Prostate gland (tissue), 2 donors: ENCODE measurements around the gene GTF3A. TPM values are rescaled to one million over a fixed set of nuclear protein-coding genes. Genes with fewer than 3 reads are reported as not detected.

ENCODE experiments used
- DNase-seq: peaks from one replicate; pipeline ENCODE4 v3.0.0-alpha.2; 2019; ENCODE audit warnings: low spot score
- H3K27ac ChIP-seq, 2 donors: fragments of 200-600 bp; sonication (generic); 2 replicates each; pipeline ENCODE4 v1.5.1; 2017 to 2019
- H3K27me3 ChIP-seq: fragments of 200-600 bp; sonication (generic); replicated peaks from 2 replicates; pipeline ENCODE4 v1.5.1; 2019; ENCODE audit not compliant: insufficient read depth
- H3K36me3 ChIP-seq, 2 donors: fragments of 200-600 bp; sonication (generic); 1 replicate in 1 of 2; 2 replicates in 1 of 2; pipeline versions ENCODE4 v1.5.1 to v1.8.1; 2017 to 2019
- H3K4me1 ChIP-seq: fragments of 200-600 bp; sonication (generic); replicated peaks from 2 replicates; pipeline ENCODE4 v1.5.1; 2019
- H3K4me3 ChIP-seq, 2 donors: fragments of 200-600 bp; sonication (generic); 2 replicates each; pipeline ENCODE4 v1.5.1; 2017 to 2019
- H3K9me3 ChIP-seq: fragments of 200-600 bp; sonication (generic); 2 replicates; pipeline ENCODE4 v1.5.1; 2017
- POLR2A ChIP-seq: fragments of 450-650 bp; IDR thresholded peaks from one replicate; pipeline ENCODE4 v1.6.1; 2016; ENCODE audit warnings: antibody characterized with exemption, mild to moderate bottlenecking
- POLR2AphosphoS5 ChIP-seq: sonication (generic); formaldehyde crosslinking; IDR thresholded peaks from one replicate; pipeline ENCODE4 v1.6.1; 2017; ENCODE audit warnings: antibody characterized with exemption
- WGBS: methylation state at CpG from one replicate; pipeline ENCODE4 v1.1.5; 2018; 5-methylcytosine and 5-hydroxymethylcytosine counted together
- intact Hi-C: fragments of 100-400 bp; cut with DNase I; formaldehyde crosslinking; loops from one replicate; pipeline ENCODE4 v1.14.2; 2022
- total RNA-seq, 2 donors: library from RNA; depleted of rRNA; stranded (reverse); fragments of >200 nt; gene quantifications; one replicate each; pipeline ENCODE4 v1.1.0, GENCODE V29; 2016
- TF ChIP-seq, protein P1 (sequence below), 4 experiments: fragments of 200-600 bp in 2 of 4; fragments of 450-650 bp in 2 of 4; sonication (generic) in 2 of 4; IDR thresholded peaks; 1 replicate in 3 of 4; 2 replicates in 1 of 4; pipeline ENCODE4 v1.5.1; 2016 to 2019; ENCODE audit warnings: antibody characterized with exemption in 4 of 4, mild to moderate bottlenecking in 2 of 4, moderate library complexity in 2 of 4

Gene GTF3A
- total RNA-seq, result 100 to 1,000 TPM in 1 of 2 donors, 10 to 100 TPM in 1; 95.0 to 142 TPM

DNA sequence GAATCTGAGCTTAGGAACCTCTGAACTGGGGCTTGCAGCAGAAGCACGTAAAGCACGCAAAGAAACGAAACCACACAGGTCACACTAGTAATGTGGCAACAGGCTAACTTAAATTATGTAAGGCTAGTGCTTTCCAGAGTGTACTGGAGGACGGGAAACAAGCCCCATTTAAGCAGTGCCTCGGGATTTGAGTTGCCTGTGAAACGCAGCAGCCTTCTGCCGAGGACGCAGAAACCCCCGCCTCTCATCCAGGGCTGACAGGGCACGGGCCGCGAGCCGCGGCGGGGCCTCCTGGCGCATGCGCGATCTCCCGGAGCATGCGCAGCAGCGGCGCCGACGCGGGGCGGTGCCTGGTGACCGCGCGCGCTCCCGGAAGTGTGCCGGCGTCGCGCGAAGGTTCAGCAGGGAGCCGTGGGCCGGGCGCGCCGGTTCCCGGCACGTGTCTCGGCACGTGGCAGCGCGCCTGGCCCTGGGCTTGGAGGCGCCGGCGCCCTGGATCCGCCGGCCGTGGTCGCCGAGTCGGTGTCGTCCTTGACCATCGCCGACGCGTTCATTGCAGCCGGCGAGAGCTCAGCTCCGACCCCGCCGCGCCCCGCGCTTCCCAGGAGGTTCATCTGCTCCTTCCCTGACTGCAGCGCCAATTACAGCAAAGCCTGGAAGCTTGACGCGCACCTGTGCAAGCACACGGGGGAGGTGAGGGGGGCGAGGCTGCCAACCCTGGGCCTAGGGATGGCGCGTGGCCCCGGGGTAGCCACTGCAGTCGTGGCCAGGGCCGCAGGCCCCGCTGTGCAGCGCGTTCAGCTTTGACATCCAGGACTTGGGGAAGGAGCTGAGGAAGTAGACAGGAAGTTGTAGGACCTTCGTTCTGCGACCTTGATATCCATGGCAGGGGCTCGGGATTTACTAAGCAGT, at the start of gene GTF3A:
TSS of gene GTF3A (plus strand) at position 374 of the 912 bp plus-strand sequence.
- Histone ChIP-seq H3K4me3 (peak within 1 kb of the TSS; percentile 54 to 60), H3K27ac (peak within 1 kb of the TSS; percentile 86 to 87), H3K4me1 (peaks cover 6% of the 10 kb centered on the region), H3K36me3 (no peaks in the 10 kb centered on the region), H3K9me3 (no peaks in the 10 kb centered on the region), H3K27me3 (no peaks in the 10 kb centered on the region)
- TF ChIP-seq, protein P1, sequence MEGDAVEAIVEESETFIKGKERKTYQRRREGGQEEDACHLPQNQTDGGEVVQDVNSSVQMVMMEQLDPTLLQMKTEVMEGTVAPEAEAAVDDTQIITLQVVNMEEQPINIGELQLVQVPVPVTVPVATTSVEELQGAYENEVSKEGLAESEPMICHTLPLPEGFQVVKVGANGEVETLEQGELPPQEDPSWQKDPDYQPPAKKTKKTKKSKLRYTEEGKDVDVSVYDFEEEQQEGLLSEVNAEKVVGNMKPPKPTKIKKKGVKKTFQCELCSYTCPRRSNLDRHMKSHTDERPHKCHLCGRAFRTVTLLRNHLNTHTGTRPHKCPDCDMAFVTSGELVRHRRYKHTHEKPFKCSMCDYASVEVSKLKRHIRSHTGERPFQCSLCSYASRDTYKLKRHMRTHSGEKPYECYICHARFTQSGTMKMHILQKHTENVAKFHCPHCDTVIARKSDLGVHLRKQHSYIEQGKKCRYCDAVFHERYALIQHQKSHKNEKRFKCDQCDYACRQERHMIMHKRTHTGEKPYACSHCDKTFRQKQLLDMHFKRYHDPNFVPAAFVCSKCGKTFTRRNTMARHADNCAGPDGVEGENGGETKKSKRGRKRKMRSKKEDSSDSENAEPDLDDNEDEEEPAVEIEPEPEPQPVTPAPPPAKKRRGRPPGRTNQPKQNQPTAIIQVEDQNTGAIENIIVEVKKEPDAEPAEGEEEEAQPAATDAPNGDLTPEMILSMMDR (IDR thresholded peaks at IDR 0.05), result peak in 1 of 4 experiments; percentile 37
- TF ChIP-seq POLR2AphosphoS5, result peak; percentile 52
- TF ChIP-seq POLR2A, result peak; percentile 86
- intact Hi-C loops, result loop anchor here (1.0 to 10.0 kb wide), 3 partner anchors 26 to 480 kb away; partner anchors contain the start of genes MTIF3 and RPL21
- peak; percentile 72 for DNase-seq
- under 1% methylated on average over 47 of the region's 85 CpGs for WGBS

DNA sequence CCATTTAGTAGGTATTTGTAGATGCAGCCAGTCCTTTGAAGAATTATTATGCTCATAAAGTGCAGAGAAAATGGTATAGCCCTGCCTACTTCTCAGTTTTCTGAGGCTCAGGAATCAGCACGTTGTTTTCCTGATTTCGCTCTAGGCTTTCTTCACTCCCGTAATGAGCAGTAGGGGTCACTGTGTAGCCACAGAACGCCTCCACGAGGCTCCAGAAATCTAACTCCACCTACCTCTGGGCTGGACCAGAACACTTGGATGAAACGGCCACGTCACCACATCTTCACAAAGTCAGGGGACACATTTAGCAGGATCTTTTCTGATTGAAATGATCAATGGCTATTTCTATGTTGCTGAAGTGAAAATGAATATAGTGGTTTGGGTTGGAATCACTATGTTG, 49.8 kb upstream of the GTF3A start:
- Histone ChIP-seq H3K4me1 (no peaks in the 10 kb centered on the region), H3K36me3 (no peaks in the 10 kb centered on the region), H3K27me3 (no peaks in the 10 kb centered on the region), H3K4me3 (no peak overlapping the region), H3K9me3 (no peaks in the 10 kb centered on the region), H3K27ac (no peak overlapping the region)
- DNase-seq, result peak; percentile 56
- peak; percentile 22 for TF ChIP-seq POLR2AphosphoS5
- TF ChIP-seq, protein P1 (IDR thresholded peaks at IDR 0.05), result peak in 3 of 4 experiments; percentile 55 to 76 (median 74)
- no peak for TF ChIP-seq POLR2A
- WGBS, result 0% methylated on average over 7 of the region's 7 CpGs
- intact Hi-C loops, result loop anchor here (5.0 to 10.0 kb wide), 2 partner anchors 160 to 453 kb away; no protein-coding TSS in a partner anchor

- 64% methylated on average over 15 of the region's 15 CpGs for WGBS
- intact Hi-C loops, result loop anchor here (10.0 kb wide), 1 partner anchor 159 kb away; no protein-coding TSS in a partner anchor
- no peak overlapping the region for H3K27ac ChIP-seq
- H3K27me3 ChIP-seq, result no peaks in the 10 kb centered on the region
- H3K36me3 ChIP-seq, result no peaks in the 10 kb centered on the region
- H3K4me3 ChIP-seq, result no peak overlapping the region
- DNase-seq, result peak; percentile 30
- H3K4me1 ChIP-seq, result no peaks in the 10 kb centered on the region
- H3K9me3 ChIP-seq, result no peaks in the 10 kb centered on the region
- TF ChIP-seq, protein P1 (IDR thresholded peaks at IDR 0.05), result peak; percentile 32 to 64 (median 52)
- TF ChIP-seq POLR2A (no peak), POLR2AphosphoS5 (no peak)
Observed at GRCh38 chr13:27375686-27376326, 48.6 kb upstream of the GTF3A start.

DNA sequence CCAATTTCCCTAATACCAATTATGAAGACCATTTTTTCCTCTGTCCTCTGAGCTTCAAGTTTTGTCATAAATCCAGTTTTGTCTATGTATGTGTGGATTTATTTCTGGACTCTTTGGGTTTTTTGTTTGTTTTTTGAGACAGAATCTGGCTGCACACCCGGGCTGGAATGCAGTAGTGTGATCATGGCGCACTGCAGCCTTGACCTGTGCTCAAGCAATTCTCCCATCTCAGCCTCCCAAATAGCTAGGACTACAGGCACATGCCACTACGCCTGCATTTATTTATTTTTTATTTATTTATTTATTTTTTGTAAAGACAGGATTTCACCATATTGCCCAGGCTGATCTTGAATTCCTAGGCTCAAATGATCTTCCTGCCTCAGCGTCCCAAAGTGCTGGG, 45.3 kb upstream of the GTF3A start:
- H3K36me3 ChIP-seq, result no peaks in the 10 kb centered on the region
- H3K27ac ChIP-seq, result no peak overlapping the region
- TF ChIP-seq POLR2A (no peak), POLR2AphosphoS5 (no peak)
- TF ChIP-seq, protein P1 (IDR thresholded peaks at IDR 0.05), result no peak
- DNase-seq, result no peak
- H3K4me3 ChIP-seq, result no peak overlapping the region
- 71% methylated on average over 4 of the region's 4 CpGs for WGBS
- no peaks in the 10 kb centered on the region for H3K9me3 ChIP-seq
- intact Hi-C loops, result loop anchor here (10.0 kb wide), 1 partner anchor 156 kb away; no protein-coding TSS in a partner anchor
- H3K4me1 ChIP-seq, result no peaks in the 10 kb centered on the region
- H3K27me3 ChIP-seq, result no peaks in the 10 kb centered on the region
